Mesenteric fat pad (tissue), 1 donor: Measurements from ENCODE around the gene CLEC11A. TPM values are rescaled to one million over a fixed set of nuclear protein-coding genes. Genes with fewer than 3 reads are reported as not detected.
"Not testable (repeated sequence)": the region's sequence is repeated elsewhere in the genome, so short reads cannot be mapped to it uniquely, and the experiment has no call there.

ENCODE experiments used
- DNase-seq: peaks from one replicate; pipeline ENCODE4 v3.0.0-alpha.2; 2020; ENCODE audit warnings: low spot score
- total RNA-seq: library from RNA; stranded (reverse); fragmentation: NEBNext Ultra II Directional; extraction: Animal tissue kit (Norgen Biotek cat#: 25700); gene quantifications from one replicate; pipeline ENCODE4 v1.2.1, GENCODE V29; 2021
- donor health status: DM: yes; HTN: yes; CAD: no.

The CLEC11A gene
- total RNA-seq, 1 donor from 2014 or later, result 13.2 TPM

DNA sequence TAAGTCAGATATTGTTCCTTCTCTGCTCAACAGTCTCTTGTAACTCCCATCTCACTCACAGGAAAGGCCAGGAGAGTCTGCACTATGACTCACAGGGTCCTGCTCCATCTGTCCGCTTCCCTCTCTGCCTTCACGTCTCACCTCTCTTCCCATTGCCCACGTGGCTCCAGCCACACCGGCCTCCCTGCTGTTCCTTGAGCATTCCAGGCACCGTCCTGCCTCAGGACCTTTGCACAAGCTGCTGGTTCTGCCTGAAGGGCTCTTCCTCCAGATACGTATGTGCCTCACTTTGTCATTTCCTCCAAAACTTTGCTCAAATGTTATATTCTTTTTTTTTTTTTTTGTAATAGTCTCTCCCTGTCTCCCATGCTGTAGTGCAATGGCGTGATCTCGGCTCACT, 33.1 kb downstream of the CLEC11A start:
- DNase-seq, result not testable (repeated sequence)

DNA sequence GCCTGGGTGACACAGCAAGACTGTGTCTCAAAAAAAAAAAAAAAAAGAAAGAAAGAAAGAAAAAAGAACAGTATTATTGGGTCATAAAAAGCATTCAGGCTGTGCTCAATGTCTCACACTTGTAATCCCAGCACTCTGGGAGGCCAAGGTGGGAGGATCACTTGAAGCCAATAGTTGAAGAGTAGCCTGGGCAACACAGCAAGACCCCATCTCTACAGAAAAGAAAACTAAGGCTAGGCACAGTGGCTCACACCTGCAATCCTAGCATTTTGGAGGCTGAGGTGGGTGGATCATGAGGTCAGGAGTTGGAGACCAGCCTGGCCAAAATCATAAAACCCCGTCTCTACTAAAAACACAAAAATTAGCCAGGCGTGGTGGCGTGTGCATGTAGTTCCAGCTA, 34.5 kb downstream of the CLEC11A start:
- DNase-seq, result not testable (repeated sequence)

DNA sequence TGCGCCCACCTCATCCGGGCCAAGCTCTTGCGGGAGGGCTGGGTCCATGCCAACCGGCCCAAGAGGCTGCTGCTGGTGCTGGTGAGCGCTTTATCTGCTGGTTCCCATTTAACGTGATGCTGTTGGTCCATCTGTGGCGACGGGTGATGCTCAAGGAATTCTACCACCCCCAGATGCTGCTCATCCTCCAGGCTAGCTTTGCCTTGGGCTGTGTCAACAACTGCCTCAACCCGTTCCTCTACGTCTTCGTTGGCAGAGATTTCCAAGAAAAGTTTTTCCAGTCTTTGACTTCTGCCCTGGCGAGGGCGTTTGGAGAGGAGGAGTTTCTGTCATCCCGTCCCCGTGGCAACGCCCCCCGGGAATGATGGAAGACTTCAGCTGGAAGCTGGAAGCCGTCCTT, 35.9 kb downstream of the CLEC11A start:
- DNase-seq, result not testable (repeated sequence)

DNA sequence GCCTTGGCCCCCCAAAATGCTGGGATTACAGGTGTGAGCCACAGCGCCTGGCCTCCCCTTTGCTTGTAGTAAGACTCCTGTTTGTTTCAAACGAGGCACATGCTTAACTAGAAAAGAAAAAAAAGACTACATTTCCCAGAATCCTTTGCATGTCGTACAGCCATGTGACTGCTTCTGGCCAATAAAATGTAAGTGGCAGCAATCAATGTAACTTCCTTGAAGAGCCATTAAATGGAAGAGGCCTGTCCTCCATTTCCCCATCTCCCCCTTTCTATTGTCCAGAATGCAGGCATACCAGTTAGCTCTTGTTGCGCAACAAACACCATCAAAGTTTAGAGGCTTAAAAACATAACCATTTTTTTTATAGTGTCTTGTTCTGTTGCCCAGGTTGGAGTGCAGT, 36.7 kb downstream of the CLEC11A start:
- DNase-seq, result no peak

DNA sequence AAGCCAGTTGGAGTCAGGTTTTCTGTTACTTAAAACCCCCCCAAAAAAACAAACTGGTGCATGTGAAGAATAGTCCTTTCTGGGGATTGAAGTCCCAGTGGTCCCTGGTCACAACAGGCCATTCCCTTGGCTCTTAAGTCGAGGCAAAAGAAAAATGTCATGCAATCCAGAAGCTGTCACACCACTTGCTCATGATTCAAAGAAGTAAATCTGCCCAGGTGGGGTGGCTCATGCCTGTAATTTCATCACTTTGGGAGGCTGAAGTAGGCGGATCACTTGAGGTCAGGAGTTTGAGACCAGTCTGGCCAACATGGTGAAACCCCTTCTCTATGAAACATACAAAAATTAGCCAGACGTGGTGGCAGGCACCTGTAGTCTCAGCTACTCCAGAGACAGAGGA, 38.3 kb downstream of the CLEC11A start:
- DNase-seq, result not testable (repeated sequence)

DNA sequence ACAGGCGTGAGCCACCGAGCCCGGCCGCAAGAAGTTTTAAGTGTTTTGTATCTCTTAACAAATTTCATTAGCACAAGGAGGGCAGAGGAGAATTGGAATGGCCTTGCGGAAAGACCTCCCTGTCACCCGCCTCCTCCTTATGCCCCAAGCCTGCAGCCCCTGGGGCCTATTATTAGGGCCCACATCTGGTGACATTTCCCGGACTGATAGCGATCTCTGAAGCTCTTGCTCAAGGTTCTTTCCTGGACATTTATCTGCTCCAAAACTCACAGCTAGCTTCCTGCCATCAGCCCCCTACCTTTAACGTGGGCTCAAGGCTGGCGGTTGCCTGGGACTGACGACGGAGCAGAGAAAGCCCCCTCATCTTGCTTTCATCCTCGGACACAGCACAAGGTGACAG, 40.4 kb downstream of the CLEC11A start:
- not testable (repeated sequence) for DNase-seq

DNA sequence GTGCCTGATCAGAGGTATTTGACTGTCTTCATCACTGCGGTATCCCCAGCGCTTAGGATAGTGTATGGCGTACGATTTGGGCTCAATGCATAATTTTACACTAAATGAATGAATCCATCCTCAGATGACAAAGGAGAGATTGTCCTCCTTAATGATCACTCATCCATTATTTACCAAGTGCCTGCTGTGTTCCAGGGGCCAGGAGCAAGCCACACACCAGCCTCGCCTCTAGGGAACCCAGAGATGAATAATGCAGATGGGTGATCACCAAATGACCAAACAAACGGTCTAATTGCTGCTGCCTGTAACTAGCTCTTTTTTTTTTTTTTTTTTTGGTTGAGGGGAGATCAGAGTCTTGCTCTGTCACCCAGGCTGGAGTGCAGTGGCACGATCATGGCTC, 41.2 kb downstream of the CLEC11A start:
- DNase-seq, result no peak

DNA sequence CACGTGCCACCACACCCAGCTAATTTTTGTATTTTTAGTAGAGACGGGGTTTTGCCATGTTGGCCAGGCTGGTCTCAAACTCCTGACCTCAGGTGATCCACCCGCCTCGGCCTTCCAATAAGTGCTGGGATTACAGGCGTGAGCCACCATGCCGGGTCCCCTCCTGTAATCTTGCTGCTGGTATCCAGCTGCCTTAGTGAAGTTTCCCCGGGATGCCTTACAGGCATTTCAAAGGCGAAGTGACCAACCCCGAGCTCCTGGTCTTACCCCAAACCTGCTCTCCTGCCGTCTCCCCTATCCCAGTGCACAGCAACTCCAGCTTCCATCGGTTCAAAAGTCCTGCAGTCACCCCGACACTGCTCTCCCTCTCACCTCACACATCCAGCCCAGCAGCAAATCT, 43.6 kb downstream of the CLEC11A start:
- DNase-seq, result not testable (repeated sequence)

DNA sequence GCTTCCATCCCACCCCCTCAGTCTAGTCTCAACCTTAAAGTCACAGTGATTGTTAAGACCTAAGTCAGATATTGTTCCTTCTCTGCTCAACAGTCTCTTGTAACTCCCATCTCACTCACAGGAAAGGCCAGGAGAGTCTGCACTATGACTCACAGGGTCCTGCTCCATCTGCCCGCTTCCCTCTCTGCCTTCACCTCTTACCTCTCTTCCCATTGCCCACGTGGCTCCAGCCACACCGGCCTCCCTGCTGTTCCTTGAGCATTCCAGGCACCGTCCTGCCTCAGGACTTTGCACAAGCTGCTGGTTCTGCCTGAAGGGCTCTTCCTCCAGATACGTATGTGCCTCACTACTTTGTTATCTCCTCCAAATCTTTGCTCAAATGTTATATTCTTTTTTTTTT, 44.1 kb downstream of the CLEC11A start:
- not testable (repeated sequence) for DNase-seq

DNA sequence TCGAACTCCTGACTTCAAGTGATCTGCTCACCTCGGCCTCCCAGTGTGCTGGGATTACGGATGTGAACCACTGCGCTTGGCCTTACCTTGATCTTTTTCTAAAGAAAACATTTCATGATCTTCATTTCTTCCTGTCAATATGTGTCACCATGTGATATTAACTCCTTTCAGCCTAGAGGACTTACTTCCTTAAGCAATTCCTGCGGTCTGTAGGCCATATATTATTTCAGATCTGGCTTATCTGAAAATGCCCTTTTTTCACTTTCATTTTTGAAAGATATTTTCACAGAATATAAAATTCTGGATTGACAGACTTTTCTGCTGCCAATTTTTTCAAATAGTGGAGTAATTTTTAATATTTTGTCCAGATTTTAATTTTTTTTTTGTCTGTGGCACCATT, 45.1 kb downstream of the CLEC11A start:
- no peak for DNase-seq

DNA sequence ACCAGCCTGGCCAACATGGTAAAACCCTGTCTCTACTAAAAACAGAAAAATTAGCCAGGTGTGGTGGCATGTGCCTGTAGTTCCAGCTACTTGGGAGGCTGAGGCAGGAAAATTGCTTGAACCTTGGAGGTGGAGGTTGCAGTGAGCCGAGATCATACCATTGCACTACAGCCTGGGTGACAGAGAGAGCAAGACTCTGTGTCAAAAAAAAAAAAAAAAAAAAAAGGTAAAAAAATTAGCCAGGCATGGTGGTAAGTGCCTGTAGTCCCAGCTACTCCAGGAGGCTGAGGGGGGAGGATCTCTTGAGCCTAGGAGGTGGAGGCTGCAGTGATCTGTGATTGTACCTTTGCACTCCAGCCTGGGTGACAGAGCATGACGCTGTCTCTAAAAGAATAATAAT, 47.0 kb downstream of the CLEC11A start, which contains the start of gene GPR32:
Gene GPR32, plus strand, starts transcription at position 301 of the 400 bp plus-strand sequence. CDS start 137 bp downstream, outside the sequence.
- not testable (repeated sequence) for DNase-seq

DNA sequence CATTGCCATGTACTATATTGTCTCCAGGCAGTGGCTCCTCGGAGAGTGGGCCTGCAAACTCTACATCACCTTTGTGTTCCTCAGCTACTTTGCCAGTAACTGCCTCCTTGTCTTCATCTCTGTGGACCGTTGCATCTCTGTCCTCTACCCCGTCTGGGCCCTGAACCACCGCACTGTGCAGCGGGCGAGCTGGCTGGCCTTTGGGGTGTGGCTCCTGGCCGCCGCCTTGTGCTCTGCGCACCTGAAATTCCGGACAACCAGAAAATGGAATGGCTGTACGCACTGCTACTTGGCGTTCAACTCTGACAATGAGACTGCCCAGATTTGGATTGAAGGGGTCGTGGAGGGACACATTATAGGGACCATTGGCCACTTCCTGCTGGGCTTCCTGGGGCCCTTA, 47.7 kb downstream of the CLEC11A start:
- DNase-seq, result no peak

DNA sequence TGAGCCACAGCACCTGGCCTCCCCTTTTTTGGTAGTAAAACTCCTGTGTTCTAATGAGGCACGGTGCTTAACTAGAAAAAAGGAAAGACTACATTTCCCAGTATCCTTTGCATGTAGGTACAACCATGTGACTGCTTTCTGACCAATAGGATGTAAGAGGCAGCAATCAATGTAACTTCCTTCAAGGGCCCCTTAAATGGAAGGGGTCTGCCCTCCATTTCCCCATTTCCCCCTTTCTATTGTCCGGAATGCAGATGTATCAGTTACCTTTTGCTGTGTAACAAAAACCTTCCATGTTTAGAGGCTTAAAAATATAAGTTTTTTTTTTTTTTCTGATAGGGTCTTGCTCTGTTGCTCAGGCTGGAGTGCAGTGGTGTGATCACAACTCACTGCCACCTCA, 49.3 kb downstream of the CLEC11A start:
- DNase-seq, result no peak

DNA sequence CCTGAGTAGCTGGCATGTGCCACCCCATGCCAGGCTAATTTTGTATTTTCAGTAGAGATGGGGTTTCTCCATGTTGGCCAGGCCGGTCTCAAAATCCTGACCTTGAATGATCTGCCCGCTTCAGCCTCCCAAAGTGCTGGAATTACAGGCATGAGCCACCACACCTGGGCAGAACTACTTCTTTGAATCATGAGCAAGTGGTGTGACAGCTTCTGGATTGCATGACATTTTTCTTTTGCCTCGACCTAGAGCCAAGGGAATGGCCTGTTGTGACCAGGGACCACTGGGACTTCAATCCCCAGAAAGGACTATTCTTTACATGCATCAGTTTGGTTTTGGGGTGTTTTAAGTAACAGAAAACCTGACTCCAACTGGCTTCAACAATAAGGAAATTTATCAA, 49.7 kb downstream of the CLEC11A start:
- not testable (repeated sequence) for DNase-seq

DNA sequence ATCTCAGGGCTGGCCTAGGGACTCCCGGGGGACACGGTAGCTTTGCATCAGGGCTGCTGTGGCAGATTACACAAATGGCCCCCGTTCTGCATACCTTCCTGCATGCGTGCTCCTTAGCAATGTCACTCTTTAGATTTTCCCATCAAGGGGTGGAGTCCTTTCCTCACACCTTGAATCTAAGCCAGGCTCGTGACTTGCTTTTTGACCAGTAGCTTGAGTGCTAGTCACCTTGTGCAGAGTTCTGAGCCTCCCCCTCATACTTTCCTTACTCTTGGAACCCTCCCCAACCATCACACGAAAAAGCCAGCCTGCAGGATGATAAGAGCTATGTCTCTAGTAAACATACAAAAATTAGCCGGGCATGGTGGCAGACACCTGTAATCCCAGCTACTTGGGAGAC, 50.3 kb downstream of the CLEC11A start:
- not testable (repeated sequence) for DNase-seq

Other genes with a start within 250 kb of the CLEC11A start
- 53.3 TPM for gene EMC10, start 246.9 kb upstream of the CLEC11A start, total RNA-seq
- 0.35 TPM for gene GARIN5A, start 246.5 kb upstream of the CLEC11A start, total RNA-seq
- gene JOSD2, start 212.2 kb upstream of the CLEC11A start, total RNA-seq, result 44.9 TPM
- not detected for gene ASPDH, start 209.5 kb upstream of the CLEC11A start, total RNA-seq
- 1.6 TPM for gene LRRC4B, start 154.9 kb upstream of the CLEC11A start, total RNA-seq
- gene SYT3, start 83.5 kb upstream of the CLEC11A start, total RNA-seq, result 0.51 TPM
- not detected for gene C19orf81, start 73.9 kb upstream of the CLEC11A start, total RNA-seq
- gene SHANK1, start 3.6 kb upstream of the CLEC11A start, total RNA-seq, result 0.74 TPM
- not detected for gene GPR32, start 47.1 kb downstream of the CLEC11A start, total RNA-seq
- gene ACP4, start 67.1 kb downstream of the CLEC11A start, total RNA-seq, result not detected
- gene KLK1, start 100.4 kb downstream of the CLEC11A start, total RNA-seq, result 1.1 TPM
- not detected for gene KLK15, start 110.2 kb downstream of the CLEC11A start, total RNA-seq
- not detected for gene KLK3, start 131.6 kb downstream of the CLEC11A start, total RNA-seq
- gene KLK2, start 150.1 kb downstream of the CLEC11A start, total RNA-seq, result not detected
- not detected for gene KLK4, start 188.0 kb downstream of the CLEC11A start, total RNA-seq
- gene KLK5, start 229.7 kb downstream of the CLEC11A start, total RNA-seq, result not detected
- not detected for gene KLK6, start 246.2 kb downstream of the CLEC11A start, total RNA-seq